Middle frontal gyrus (tissue), 1 donor: Measurements from ENCODE around the gene DIP2A.

Experiments
- DNase-seq: peaks from one replicate; pipeline ENCODE4 v3.0.0-alpha.2; 2015; ENCODE audit warnings: low spot score; ENCODE audit errors: extremely low spot score

Gene DIP2A

GRCh38 chr21:46616656-46617055 is 158.0 kb downstream of the DIP2A start:
- DNase-seq, result no peak

GRCh38 chr21:46617267-46618051 is 158.8 kb downstream of the DIP2A start:
- no peak for DNase-seq

- no peak for DNase-seq
These were observed 160.2 kb downstream of the DIP2A start for GRCh38 chr21:46618738-46619379.
